Endothelial cell of umbilical vein (primary cell): ENCODE measurements around the gene SGPL1. TPM values are rescaled to one million over a fixed set of nuclear protein-coding genes. Genes with fewer than 3 reads are reported as not detected.

Experiments
- BruUV-seq: library from RNA; stranded (reverse); fragments of 400-500 nt; replicated peaks from 2 replicates; lab custom pipeline; 2021; lab: Mats Ljungman, UMichigan
- CTCF ChIA-PET: fragments of 300-600, 350-600 bp; sonication (Branson Sonifier 250); formaldehyde crosslinking; loops from one replicate; lab custom pipeline; 2021; ENCODE audit warnings: antibody characterized with exemption, inconsistent platforms; lab: Charles Lee
- POLR2A ChIA-PET: fragments of 300-600, 350-600 bp; sonication (Branson Sonifier 250); formaldehyde crosslinking; loops from one replicate; lab custom pipeline; 2021; ENCODE audit warnings: antibody characterized with exemption, inconsistent platforms; lab: Charles Lee
- DNase-seq: peaks from one replicate; pipeline ENCODE4 v3.0.0-alpha.2; 2011; ENCODE audit warnings: low read depth, low spot score
- FAIRE-seq: peaks from 2 replicates; lab custom pipeline; 2011; peaks lifted over from hg19 to GRCh38; lab: Jason Lieb, UNC
- H2AFZ ChIP-seq: 2 replicates; pipeline ENCODE4 v1.6.0; 2012; ENCODE audit warnings: low read depth, low read length, control low read depth, inconsistent platforms
- H3K27ac ChIP-seq: 2 replicates; pipeline ENCODE4 v1.5.1; 2011; ENCODE audit warnings: low read depth, mild to moderate bottlenecking, control low read depth, low read length, moderate library complexity; ENCODE audit not compliant: insufficient read depth
- H3K27me3 ChIP-seq, 2 experiments: 2 replicates each; pipeline versions ENCODE4 v1.6.0 to v1.6.1; 2011; ENCODE audit warnings: low read length in 2 of 2, mixed read lengths in 1 of 2; ENCODE audit not compliant: control insufficient read depth in 2 of 2, insufficient read depth in 2 of 2
- H3K36me3 ChIP-seq, 2 experiments: 2 replicates in 1 of 2; 3 replicates in 1 of 2; pipeline ENCODE4 v1.5.1; 2011; ENCODE audit warnings: low read length in 2 of 2, mild to moderate bottlenecking in 1 of 2, moderate library complexity in 1 of 2; ENCODE audit not compliant: control insufficient read depth in 2 of 2, insufficient read depth in 2 of 2; ENCODE audit errors: extremely low read depth in 1 of 2
- H3K4me1 ChIP-seq: 3 replicates; pipeline ENCODE4 v1.5.1; 2011; ENCODE audit warnings: mild to moderate bottlenecking, low read length; ENCODE audit not compliant: control insufficient read depth, insufficient read depth; ENCODE audit errors: extremely low read depth
- H3K4me2 ChIP-seq: 2 replicates; pipeline ENCODE4 v1.6.1; 2011; ENCODE audit warnings: low read length, control low read depth, mixed read lengths; ENCODE audit not compliant: insufficient read depth
- H3K4me3 ChIP-seq, 3 experiments: fragments of 200-600 bp in 1 of 3; sonication (generic), shearing (Covaris generic) in 1 of 3; replicated peaks in 1 of 3; 2 replicates each; pipeline ENCODE4 v1.5.1; 2011 to 2016; ENCODE audit warnings: control low read depth in 3 of 3, low read length in 3 of 3, mild to moderate bottlenecking in 2 of 3, inconsistent platforms in 1 of 3, low read depth in 1 of 3, moderate library complexity in 1 of 3; ENCODE audit not compliant: insufficient read depth in 1 of 3
- H3K79me2 ChIP-seq: 2 replicates; pipeline ENCODE4 v1.6.0; 2012; ENCODE audit warnings: low read length, inconsistent platforms; ENCODE audit not compliant: control insufficient read depth, insufficient read depth
- H3K9ac ChIP-seq: replicated peaks from 2 replicates; pipeline ENCODE3; 2011; ENCODE audit warnings: low read length, control low read depth; ENCODE audit not compliant: insufficient read depth; ENCODE audit errors: extremely low read depth
- H3K9me1 ChIP-seq: replicated peaks from 3 replicates; pipeline ENCODE4 v1.6.0; 2011; ENCODE audit warnings: mild to moderate bottlenecking, low read length; ENCODE audit not compliant: control insufficient read depth, insufficient read depth; ENCODE audit errors: extremely low read depth
- H3K9me3 ChIP-seq: replicated peaks from 2 replicates; pipeline ENCODE4 v1.5.1; 2012; ENCODE audit warnings: low read length, inconsistent platforms; ENCODE audit not compliant: control insufficient read depth, insufficient read depth
- H4K20me1 ChIP-seq: replicated peaks from 2 replicates; pipeline ENCODE3; 2011; ENCODE audit warnings: mild to moderate bottlenecking, low read length; ENCODE audit not compliant: control insufficient read depth, insufficient read depth; ENCODE audit errors: extremely low read depth
- CTCF ChIP-seq, 2 donors: IDR thresholded peaks; 1 replicate in 1 of 2; 2 replicates in 1 of 2; pipeline ENCODE4 v1.5.1; 2011; ENCODE audit warnings: low read length in 2 of 2, mild to moderate bottlenecking in 2 of 2, moderate library complexity in 2 of 2, control low read depth in 1 of 2, inconsistent platforms in 1 of 2, low read depth in 1 of 2; ENCODE audit not compliant: insufficient read depth in 1 of 2; ENCODE audit errors: extremely low read depth in 1 of 2
- GATA2 ChIP-seq: IDR thresholded peaks from 2 replicates; pipeline ENCODE4 v1.7.0; 2011; ENCODE audit warnings: low read depth, mild to moderate bottlenecking, moderate library complexity, mixed read lengths, low read length; ENCODE audit not compliant: insufficient read length, insufficient read depth
- JUN ChIP-seq: IDR thresholded peaks from 2 replicates; pipeline ENCODE4 v1.6.1; 2011; ENCODE audit warnings: borderline replicate concordance, low read depth; ENCODE audit not compliant: insufficient read length, insufficient read depth
- POLR2AphosphoS5 ChIP-seq: IDR thresholded peaks from 2 replicates; pipeline ENCODE4 v1.6.1; 2012; ENCODE audit warnings: low read depth, mild to moderate bottlenecking, control low read depth, low read length, moderate library complexity; ENCODE audit not compliant: insufficient read depth
- dilution Hi-C: fragments of 300-500 bp; cut with MboI; formaldehyde crosslinking; loops from one replicate; pipeline ENCODE4 v1.15.0; 2019; ENCODE audit warnings: low sequenced_read_pairs; ENCODE audit not compliant: extremely low pct_ligation_motif_present
- intact Hi-C: fragments of 100-400 bp; cut with micrococcal nuclease; formaldehyde crosslinking; loops from one replicate; pipeline ENCODE4 v1.10.0; 2022
- polyA plus RNA-seq, 4 experiments: library from polyadenylated mRNA; depleted of rRNA in 3 of 4; stranded (reverse) in 3 of 4; unstranded in 1 of 4; fragments of >200 nt; gene quantifications; 2 replicates each; pipeline versions ENCODE4 v1.2.1 to v1.2.3, GENCODE V29; 2011 to 2012; ENCODE audit warnings: missing spikeins in 1 of 4
- total RNA-seq: library from RNA; stranded (reverse); gene quantifications from 2 replicates; pipeline ENCODE4 v1.2.3, GENCODE V29; 2021

SGPL1 gene
- total and polyA plus RNA-seq, 2 donors (not counting 3 experiments of a cell fraction or from before 2014, with no cell fraction given) = 11.4 to 25.2 TPM

DNA sequence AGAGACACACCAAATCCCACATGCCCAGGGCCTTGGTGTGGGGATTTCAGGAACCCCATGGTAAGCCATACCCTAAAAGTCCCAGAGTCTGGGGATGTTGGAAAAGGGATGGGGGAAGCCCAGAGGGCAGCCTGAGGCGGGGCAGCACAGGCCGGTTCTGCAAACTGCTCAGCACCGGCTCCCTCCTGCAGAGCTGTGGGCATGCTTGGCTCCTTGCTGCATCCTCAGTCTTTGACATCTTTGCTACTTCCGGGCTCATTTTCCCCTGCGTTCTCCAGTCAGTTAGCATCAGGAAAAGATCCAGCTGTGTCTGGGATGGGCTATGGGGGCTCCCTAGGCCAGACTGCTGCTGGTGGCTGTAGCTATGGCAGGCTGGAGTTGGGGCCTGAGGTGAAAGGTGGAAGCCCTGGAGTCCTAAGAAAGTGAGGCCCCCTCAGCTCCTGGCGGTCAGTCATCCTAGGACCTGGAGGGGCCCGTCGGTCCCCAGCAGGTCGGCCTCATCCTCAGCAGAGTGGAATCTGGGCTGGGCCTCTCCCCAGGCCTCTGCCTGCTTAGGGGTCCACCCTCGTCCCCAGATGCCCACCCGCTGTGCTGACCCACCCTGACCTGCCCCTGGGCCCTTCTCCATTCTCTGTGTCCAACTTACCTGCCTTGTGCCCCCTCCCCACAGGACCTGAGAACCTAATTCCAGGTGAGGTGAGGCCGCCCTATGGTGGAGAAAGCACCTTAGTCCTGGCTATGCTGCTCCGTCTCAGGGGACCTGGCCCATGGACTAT lies 39.9 kb upstream of the SGPL1 start:
- intact Hi-C loops = no loop called here
- H4K20me1 ChIP-seq = no peaks in the 10 kb centered on the region
- FAIRE-seq (no peak), DNase-seq (no peak)
- H3K4me1 ChIP-seq = no peaks in the 10 kb centered on the region
- CTCF ChIA-PET = interaction anchor here (1.0 kb wide), 1 partner anchor 17 kb away, joined by 3 read pairs; no protein-coding TSS in a partner anchor
- H3K9ac ChIP-seq = no peak overlapping the region
- no peaks in the 10 kb centered on the region for H3K36me3 ChIP-seq
- peaks cover 2% of the 10 kb centered on the region in 2 experiments for H3K27me3 ChIP-seq
- no peak overlapping the region for H3K4me2 ChIP-seq
- no peak overlapping the region for H3K4me3 ChIP-seq
- H3K9me3 ChIP-seq = no peaks in the 10 kb centered on the region
- dilution Hi-C loops = no loop called here
- POLR2A ChIA-PET = no interaction called here
- no TSS peak for BruUV-seq
- H2AFZ ChIP-seq = no peak overlapping the region
- no peaks in the 10 kb centered on the region for H3K9me1 ChIP-seq
- no peaks in the 10 kb centered on the region for H3K79me2 ChIP-seq
- TF ChIP-seq CTCF (IDR thresholded peaks at IDR 0.05; ENCODE audit: extremely low read depth in 1 of 2, insufficient read depth in 1 of 2, low read depth in 1 of 2, low read length in 2 of 2) (no peak), GATA2 (no peak), POLR2AphosphoS5 (no peak), JUN (no peak)
- no peak overlapping the region for H3K27ac ChIP-seq
